Measurements from ENCODE around the gene MB.

Gene MB

GRCh38 chr22:35619336-35620094, 2.4 kb upstream of the MB start:
- Histone ChIP-seq H3K4me3 (ENCODE audit: low read length in 2 of 2) (no peak overlapping the region), H3K27me3 (ENCODE audit: control insufficient read depth in 2 of 2, insufficient read depth in 2 of 2, low read length in 2 of 2) (no peaks in the 10 kb centered on the region), H3K36me3 (ENCODE audit: control insufficient read depth in 2 of 2, insufficient read depth in 2 of 2, low read length in 2 of 2) (no peaks in the 10 kb centered on the region), H3K27ac (ENCODE audit: low read depth in 2 of 2, low read length in 2 of 2) (peak overlapping the region in 1 of 2 donors; percentile 16), H3K4me1 (ENCODE audit: control insufficient read depth in 2 of 2, insufficient read depth in 2 of 2, low read length in 2 of 2) (peaks cover 10 to 15% of the 10 kb centered on the region in 2 donors), H3K9me3 (ENCODE audit: control insufficient read depth in 2 of 2, low read length in 2 of 2) (no peaks in the 10 kb centered on the region), H3K9ac (ENCODE audit: low read depth in 1 of 2, low read length in 2 of 2) (no peak overlapping the region)

DNA sequence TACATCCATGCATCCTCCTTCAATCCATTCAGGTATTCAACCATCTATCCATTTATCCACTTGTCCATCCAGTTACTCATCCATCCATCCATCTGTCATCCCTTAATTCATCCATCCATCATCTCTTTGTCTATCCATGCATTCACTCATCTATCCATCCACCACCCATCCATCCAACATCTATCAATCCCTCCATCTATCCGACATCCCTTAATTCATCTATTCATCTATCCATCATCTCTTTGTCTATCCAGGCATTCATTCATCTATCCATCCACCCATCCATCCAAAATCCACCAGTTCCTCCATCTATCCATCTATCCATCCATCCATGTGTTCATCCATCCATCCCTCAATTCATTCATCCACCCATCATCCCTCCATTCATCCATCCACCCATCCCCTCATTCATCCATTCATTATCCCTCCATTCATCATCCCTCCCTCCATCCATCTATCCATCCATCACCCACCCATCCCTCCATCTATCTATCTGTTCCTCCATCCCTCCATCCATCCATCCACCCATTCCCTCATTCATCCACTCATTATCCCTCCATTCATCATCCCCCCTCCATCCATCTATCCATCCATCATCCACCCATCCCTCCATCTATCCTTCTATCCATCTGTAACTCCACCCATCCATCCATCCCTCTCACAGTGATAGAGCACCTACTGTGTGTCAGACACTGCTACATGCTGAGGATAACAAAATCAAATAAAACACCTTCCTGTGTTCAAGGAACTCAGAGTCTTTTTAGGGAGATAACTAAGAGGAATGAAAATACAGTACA, 1.5 kb upstream of the MB start:
- H3K4me1 ChIP-seq (ENCODE audit: control insufficient read depth in 2 of 2, insufficient read depth in 2 of 2, low read length in 2 of 2) = peaks cover 10 to 15% of the 10 kb centered on the region in 2 donors
- no peak overlapping the region for H3K9ac ChIP-seq (ENCODE audit: low read depth in 1 of 2, low read length in 2 of 2)
- no peak overlapping the region for H3K27ac ChIP-seq (ENCODE audit: low read depth in 2 of 2, low read length in 2 of 2)
- no peaks in the 10 kb centered on the region for H3K36me3 ChIP-seq (ENCODE audit: control insufficient read depth in 2 of 2, insufficient read depth in 2 of 2, low read length in 2 of 2)
- H3K4me3 ChIP-seq (ENCODE audit: low read length in 2 of 2) = no peak overlapping the region
- H3K27me3 ChIP-seq (ENCODE audit: control insufficient read depth in 2 of 2, insufficient read depth in 2 of 2, low read length in 2 of 2) = no peaks in the 10 kb centered on the region
- H3K9me3 ChIP-seq (ENCODE audit: control insufficient read depth in 2 of 2, low read length in 2 of 2) = no peaks in the 10 kb centered on the region

DNA sequence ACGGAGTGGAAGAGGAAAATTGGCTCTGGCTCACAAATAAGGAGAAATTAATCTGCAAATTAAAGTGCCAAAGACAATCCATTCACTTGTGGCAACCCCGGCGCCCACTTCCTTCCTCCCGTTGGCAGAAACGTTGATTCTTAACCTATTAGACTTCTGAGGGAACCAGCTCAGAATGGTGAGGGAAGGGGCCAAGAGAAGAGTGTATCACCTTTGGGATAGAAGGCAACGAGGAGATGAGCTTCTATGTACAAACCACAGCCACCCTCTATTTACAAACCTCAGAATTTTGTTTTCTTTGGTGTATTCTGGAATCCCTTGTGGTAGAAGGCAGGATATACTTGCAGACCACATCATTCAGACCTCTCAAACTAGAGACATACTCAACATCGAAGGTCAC, 1.1 kb downstream of the MB start:
- no peak overlapping the region for H3K4me3 ChIP-seq (ENCODE audit: low read length in 2 of 2)
- no peaks in the 10 kb centered on the region for H3K27me3 ChIP-seq (ENCODE audit: control insufficient read depth in 2 of 2, insufficient read depth in 2 of 2, low read length in 2 of 2)
- peaks cover 5 to 15% of the 10 kb centered on the region in 2 donors for H3K4me1 ChIP-seq (ENCODE audit: control insufficient read depth in 2 of 2, insufficient read depth in 2 of 2, low read length in 2 of 2)
- no peak overlapping the region for H3K27ac ChIP-seq (ENCODE audit: low read depth in 2 of 2, low read length in 2 of 2)
- H3K9ac ChIP-seq (ENCODE audit: low read depth in 1 of 2, low read length in 2 of 2) = no peak overlapping the region
- H3K36me3 ChIP-seq (ENCODE audit: control insufficient read depth in 2 of 2, insufficient read depth in 2 of 2, low read length in 2 of 2) = no peaks in the 10 kb centered on the region
- no peaks in the 10 kb centered on the region for H3K9me3 ChIP-seq (ENCODE audit: control insufficient read depth in 2 of 2, low read length in 2 of 2)

- Histone ChIP-seq H3K4me1 (ENCODE audit: control insufficient read depth in 2 of 2, insufficient read depth in 2 of 2, low read length in 2 of 2) (peaks cover 5 to 15% of the 10 kb centered on the region in 2 donors), H3K36me3 (ENCODE audit: control insufficient read depth in 2 of 2, insufficient read depth in 2 of 2, low read length in 2 of 2) (no peaks in the 10 kb centered on the region), H3K4me3 (ENCODE audit: low read length in 2 of 2) (no peak overlapping the region), H3K27me3 (ENCODE audit: control insufficient read depth in 2 of 2, insufficient read depth in 2 of 2, low read length in 2 of 2) (no peaks in the 10 kb centered on the region), H3K9me3 (ENCODE audit: control insufficient read depth in 2 of 2, low read length in 2 of 2) (no peaks in the 10 kb centered on the region), H3K27ac (ENCODE audit: low read depth in 2 of 2, low read length in 2 of 2) (no peak overlapping the region), H3K9ac (ENCODE audit: low read depth in 1 of 2, low read length in 2 of 2) (no peak overlapping the region)
Measured at GRCh38 chr22:35615156-35615555, 2.0 kb downstream of the MB start.

DNA sequence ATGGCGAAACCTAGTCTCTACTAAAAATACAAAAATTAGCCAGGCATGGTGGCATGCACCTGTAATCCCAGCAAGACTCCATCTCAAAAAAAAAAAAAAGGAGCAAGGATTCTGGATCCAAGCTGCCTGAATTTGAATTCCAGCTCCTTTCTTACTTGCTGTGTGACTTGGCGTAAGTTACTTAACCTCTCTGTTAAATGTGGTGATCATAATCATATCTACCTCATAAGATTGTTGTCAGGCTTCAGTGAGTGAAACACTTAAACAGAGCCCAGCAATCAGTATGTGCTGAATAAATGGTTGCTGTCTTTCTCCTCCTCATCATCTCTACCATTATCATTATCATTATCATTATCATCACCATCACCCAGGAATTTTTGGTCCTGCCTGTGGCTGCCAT, 2.7 kb downstream of the MB start:
- no peak overlapping the region for H3K4me3 ChIP-seq (ENCODE audit: low read length in 2 of 2)

GRCh38 chr22:35612903-35613302, 4.2 kb downstream of the MB start:
- H3K27me3 ChIP-seq (ENCODE audit: control insufficient read depth in 2 of 2, insufficient read depth in 2 of 2, low read length in 2 of 2) = no peaks in the 10 kb centered on the region
- H3K4me1 ChIP-seq (ENCODE audit: control insufficient read depth in 2 of 2, insufficient read depth in 2 of 2, low read length in 2 of 2) = peaks cover 3 to 15% of the 10 kb centered on the region in 2 donors
- no peak overlapping the region for H3K27ac ChIP-seq (ENCODE audit: low read depth in 2 of 2, low read length in 2 of 2)
- no peaks in the 10 kb centered on the region for H3K9me3 ChIP-seq (ENCODE audit: control insufficient read depth in 2 of 2, low read length in 2 of 2)
- H3K4me3 ChIP-seq (ENCODE audit: low read length in 2 of 2) = no peak overlapping the region
- H3K36me3 ChIP-seq (ENCODE audit: control insufficient read depth in 2 of 2, insufficient read depth in 2 of 2, low read length in 2 of 2) = no peaks in the 10 kb centered on the region
- no peak overlapping the region for H3K9ac ChIP-seq (ENCODE audit: low read depth in 1 of 2, low read length in 2 of 2)

More for the DNA sequence above, 2.7 kb downstream of the MB start:
- H3K4me1 ChIP-seq (ENCODE audit: control insufficient read depth in 2 of 2, insufficient read depth in 2 of 2, low read length in 2 of 2) = peaks cover 5 to 15% of the 10 kb centered on the region in 2 donors
- H3K9ac ChIP-seq (ENCODE audit: low read depth in 1 of 2, low read length in 2 of 2) = no peak overlapping the region
- H3K9me3 ChIP-seq (ENCODE audit: control insufficient read depth in 2 of 2, low read length in 2 of 2) = no peaks in the 10 kb centered on the region
- H3K36me3 ChIP-seq (ENCODE audit: control insufficient read depth in 2 of 2, insufficient read depth in 2 of 2, low read length in 2 of 2) = no peaks in the 10 kb centered on the region
- H3K27ac ChIP-seq (ENCODE audit: low read depth in 2 of 2, low read length in 2 of 2) = no peak overlapping the region
- H3K27me3 ChIP-seq (ENCODE audit: control insufficient read depth in 2 of 2, insufficient read depth in 2 of 2, low read length in 2 of 2) = no peaks in the 10 kb centered on the region

- H3K9me3 ChIP-seq (ENCODE audit: control insufficient read depth in 2 of 2, low read length in 2 of 2) = no peaks in the 10 kb centered on the region
- peak overlapping the region in 1 of 2 donors; percentile 41 for H3K9ac ChIP-seq (ENCODE audit: low read depth in 1 of 2, low read length in 2 of 2)
- peak overlapping the region in 1 of 2 donors; percentile 78 for H3K27ac ChIP-seq (ENCODE audit: low read depth in 2 of 2, low read length in 2 of 2)
- H3K27me3 ChIP-seq (ENCODE audit: control insufficient read depth in 2 of 2, insufficient read depth in 2 of 2, low read length in 2 of 2) = no peaks in the 10 kb centered on the region
- H3K36me3 ChIP-seq (ENCODE audit: control insufficient read depth in 2 of 2, insufficient read depth in 2 of 2, low read length in 2 of 2) = no peaks in the 10 kb centered on the region
- peaks cover 3 to 8% of the 10 kb centered on the region in 2 donors for H3K4me1 ChIP-seq (ENCODE audit: control insufficient read depth in 2 of 2, insufficient read depth in 2 of 2, low read length in 2 of 2)
- no peak overlapping the region for H3K4me3 ChIP-seq (ENCODE audit: low read length in 2 of 2)
Measured at GRCh38 chr22:35611891-35612576, 5.1 kb downstream of the MB start.

- peaks cover 3 to 8% of the 10 kb centered on the region in 2 donors for H3K4me1 ChIP-seq (ENCODE audit: control insufficient read depth in 2 of 2, insufficient read depth in 2 of 2, low read length in 2 of 2)
- H3K27me3 ChIP-seq (ENCODE audit: control insufficient read depth in 2 of 2, insufficient read depth in 2 of 2, low read length in 2 of 2) = no peaks in the 10 kb centered on the region
- H3K9me3 ChIP-seq (ENCODE audit: control insufficient read depth in 2 of 2, low read length in 2 of 2) = no peaks in the 10 kb centered on the region
- H3K36me3 ChIP-seq (ENCODE audit: control insufficient read depth in 2 of 2, insufficient read depth in 2 of 2, low read length in 2 of 2) = no peaks in the 10 kb centered on the region
- no peak overlapping the region for H3K4me3 ChIP-seq (ENCODE audit: low read length in 2 of 2)
- H3K27ac ChIP-seq (ENCODE audit: low read depth in 2 of 2, low read length in 2 of 2) = peak overlapping the region in 1 of 2 donors; percentile 78
- H3K9ac ChIP-seq (ENCODE audit: low read depth in 1 of 2, low read length in 2 of 2) = peak overlapping the region in 1 of 2 donors; percentile 41
Measured at GRCh38 chr22:35611200-35611890, 5.8 kb downstream of the MB start.

- H3K4me3 ChIP-seq (ENCODE audit: low read length in 2 of 2) = no peak overlapping the region
- no peaks in the 10 kb centered on the region for H3K36me3 ChIP-seq (ENCODE audit: control insufficient read depth in 2 of 2, insufficient read depth in 2 of 2, low read length in 2 of 2)
- H3K27me3 ChIP-seq (ENCODE audit: control insufficient read depth in 2 of 2, insufficient read depth in 2 of 2, low read length in 2 of 2) = no peaks in the 10 kb centered on the region
- H3K4me1 ChIP-seq (ENCODE audit: control insufficient read depth in 2 of 2, insufficient read depth in 2 of 2, low read length in 2 of 2) = peaks cover 3 to 8% of the 10 kb centered on the region in 2 donors
- no peak overlapping the region for H3K9ac ChIP-seq (ENCODE audit: low read depth in 1 of 2, low read length in 2 of 2)
- no peaks in the 10 kb centered on the region for H3K9me3 ChIP-seq (ENCODE audit: control insufficient read depth in 2 of 2, low read length in 2 of 2)
- H3K27ac ChIP-seq (ENCODE audit: low read depth in 2 of 2, low read length in 2 of 2) = no peak overlapping the region
Measured at GRCh38 chr22:35610741-35611140, 6.4 kb downstream of the MB start.

All from mucosa of rectum (tissue), 2 donors.